ENCODE measurements around the gene CHST8.

Gene CHST8

DNA sequence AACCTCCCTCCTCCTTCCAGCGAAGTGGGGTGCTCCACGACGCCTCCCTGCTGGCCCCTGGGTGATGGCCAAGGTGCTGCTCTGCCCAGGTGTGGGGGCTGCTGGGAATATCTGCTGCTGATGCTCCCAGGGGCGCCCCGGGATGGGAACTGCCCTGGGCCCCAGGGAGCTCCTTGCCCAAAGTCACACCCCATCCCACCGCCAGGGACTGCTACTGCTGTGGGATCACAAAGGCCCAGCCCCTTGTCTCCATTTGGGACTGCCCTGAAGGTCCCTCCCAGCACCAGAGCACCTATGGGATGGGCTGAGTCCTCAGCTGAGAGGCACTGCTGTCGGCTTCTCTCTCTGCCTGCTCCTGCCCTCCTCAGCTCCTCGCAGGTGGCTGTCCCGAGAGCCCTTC is 19.0 kb downstream of the CHST8 start:
- DNase-seq (ENCODE audit: low read depth), result no peak
- no peak overlapping the region for H3K4me3 ChIP-seq (ENCODE audit: low read depth, low read length)
- in situ Hi-C loops (cut with HindIII; ENCODE audit: low sequenced_read_pairs), result no loop called here
- TF ChIP-seq, protein P1, sequence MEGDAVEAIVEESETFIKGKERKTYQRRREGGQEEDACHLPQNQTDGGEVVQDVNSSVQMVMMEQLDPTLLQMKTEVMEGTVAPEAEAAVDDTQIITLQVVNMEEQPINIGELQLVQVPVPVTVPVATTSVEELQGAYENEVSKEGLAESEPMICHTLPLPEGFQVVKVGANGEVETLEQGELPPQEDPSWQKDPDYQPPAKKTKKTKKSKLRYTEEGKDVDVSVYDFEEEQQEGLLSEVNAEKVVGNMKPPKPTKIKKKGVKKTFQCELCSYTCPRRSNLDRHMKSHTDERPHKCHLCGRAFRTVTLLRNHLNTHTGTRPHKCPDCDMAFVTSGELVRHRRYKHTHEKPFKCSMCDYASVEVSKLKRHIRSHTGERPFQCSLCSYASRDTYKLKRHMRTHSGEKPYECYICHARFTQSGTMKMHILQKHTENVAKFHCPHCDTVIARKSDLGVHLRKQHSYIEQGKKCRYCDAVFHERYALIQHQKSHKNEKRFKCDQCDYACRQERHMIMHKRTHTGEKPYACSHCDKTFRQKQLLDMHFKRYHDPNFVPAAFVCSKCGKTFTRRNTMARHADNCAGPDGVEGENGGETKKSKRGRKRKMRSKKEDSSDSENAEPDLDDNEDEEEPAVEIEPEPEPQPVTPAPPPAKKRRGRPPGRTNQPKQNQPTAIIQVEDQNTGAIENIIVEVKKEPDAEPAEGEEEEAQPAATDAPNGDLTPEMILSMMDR (IDR thresholded peaks at IDR 0.05; ENCODE audit: low read depth, low read length, missing control alignments), result no peak

DNA sequence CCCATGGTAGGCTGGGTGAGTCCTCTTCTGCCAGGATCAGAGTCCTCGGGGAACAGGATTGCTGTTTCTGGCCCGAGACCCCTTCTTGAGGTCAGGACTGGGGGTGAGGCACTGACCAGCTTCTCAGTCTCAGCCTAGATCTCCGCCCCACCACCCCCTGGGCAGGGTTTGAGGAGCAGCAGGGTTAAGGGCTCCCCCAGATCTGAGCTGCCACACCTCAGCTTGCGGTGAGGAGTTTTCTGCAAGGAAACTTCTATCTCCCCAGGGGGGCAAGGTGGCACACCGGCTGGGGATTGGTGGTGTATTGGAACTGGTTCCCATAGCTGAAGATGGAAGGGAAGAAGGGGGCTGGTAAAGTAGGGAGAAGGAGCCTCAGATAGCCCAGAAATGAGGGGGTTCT is 19.5 kb downstream of the CHST8 start:
- TF ChIP-seq, protein P1 (IDR thresholded peaks at IDR 0.05; ENCODE audit: low read depth, low read length, missing control alignments), result no peak
- H3K4me3 ChIP-seq (ENCODE audit: low read depth, low read length), result no peak overlapping the region
- in situ Hi-C loops (cut with HindIII; ENCODE audit: low sequenced_read_pairs), result no loop called here
- DNase-seq (ENCODE audit: low read depth), result no peak

DNA sequence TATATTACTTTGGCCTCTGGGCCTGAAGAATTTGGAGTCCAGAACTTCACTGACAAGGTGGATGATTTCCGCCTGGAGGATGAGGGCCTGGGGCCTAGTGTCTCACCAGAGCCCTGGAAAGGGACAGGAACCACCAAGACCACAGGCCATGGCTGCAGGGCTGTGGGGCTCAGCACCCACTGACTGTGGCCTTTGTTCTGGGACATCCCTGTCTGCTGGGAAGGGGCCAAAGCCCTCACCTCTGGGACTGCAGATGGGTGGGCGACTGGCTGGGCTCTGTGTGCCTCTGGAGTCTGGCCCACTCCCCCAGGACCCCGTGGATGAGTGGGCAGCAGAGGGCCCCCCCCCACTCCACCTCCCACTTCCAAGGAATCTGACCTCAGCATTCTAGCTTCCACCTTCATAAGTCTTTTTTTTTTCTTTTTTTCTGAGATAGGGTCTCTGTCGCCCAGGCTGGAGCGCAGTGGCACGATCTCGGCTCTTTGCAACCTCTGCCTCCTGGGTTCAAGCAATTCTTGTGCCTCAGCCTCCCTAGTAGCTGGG is 20.3 kb downstream of the CHST8 start:
- H3K4me3 ChIP-seq (ENCODE audit: low read depth, low read length), result no peak overlapping the region
- no peak for DNase-seq (ENCODE audit: low read depth)
- TF ChIP-seq, protein P1 (IDR thresholded peaks at IDR 0.05; ENCODE audit: low read depth, low read length, missing control alignments), result no peak
- in situ Hi-C loops (cut with HindIII; ENCODE audit: low sequenced_read_pairs), result no loop called here

DNA sequence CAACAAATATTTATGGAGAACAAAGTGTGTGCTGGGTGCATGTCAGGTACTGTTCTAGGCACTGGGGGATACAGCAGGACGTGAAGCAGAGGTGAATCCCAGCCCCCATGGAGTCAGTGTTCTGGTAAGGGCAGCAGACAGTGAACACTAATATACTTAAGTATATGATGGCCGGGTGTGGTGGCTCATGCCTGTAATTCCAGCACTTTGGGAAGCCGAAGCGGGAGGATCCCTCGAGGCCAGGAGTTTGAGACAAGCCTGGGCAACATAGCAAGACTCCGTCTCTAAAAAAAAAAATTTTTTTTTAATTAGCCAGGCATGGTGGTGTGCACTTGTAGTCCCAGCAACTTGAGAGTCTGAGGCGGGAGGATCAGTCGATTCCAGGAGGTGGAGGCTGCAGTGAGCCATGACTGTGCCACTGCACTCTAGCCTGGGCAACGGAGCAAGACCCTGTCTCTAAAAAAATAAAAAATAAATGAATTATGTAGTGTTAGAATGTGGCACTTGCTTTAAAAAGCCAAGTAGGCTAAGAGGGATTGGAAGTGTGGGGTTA is 22.6 kb downstream of the CHST8 start:
- DNase-seq (ENCODE audit: low read depth), result no peak
- in situ Hi-C loops (cut with HindIII; ENCODE audit: low sequenced_read_pairs), result no loop called here
- H3K4me3 ChIP-seq (ENCODE audit: low read depth, low read length), result no peak overlapping the region
- TF ChIP-seq, protein P1 (IDR thresholded peaks at IDR 0.05; ENCODE audit: low read depth, low read length, missing control alignments), result no peak

DNA sequence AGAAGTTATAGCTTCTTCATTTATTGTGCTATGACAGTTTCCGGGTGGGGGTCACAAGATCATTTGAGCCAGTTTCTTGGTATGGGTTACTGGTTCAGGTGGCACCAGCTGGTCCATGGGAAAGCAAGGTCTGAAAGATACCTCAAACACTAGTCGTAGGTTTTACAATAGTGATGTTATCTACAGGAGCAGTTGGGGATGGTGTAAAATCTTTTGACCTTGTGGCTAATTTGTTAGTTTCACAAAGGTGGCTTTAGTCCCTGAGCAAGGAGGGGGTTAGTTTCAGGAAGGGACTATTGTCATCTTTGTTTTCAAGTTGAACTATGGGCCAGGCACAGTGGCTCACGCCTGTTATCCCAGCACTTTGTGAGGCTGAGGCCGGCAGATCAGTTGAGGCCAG is 24.6 kb downstream of the CHST8 start:
- TF ChIP-seq, protein P1 (IDR thresholded peaks at IDR 0.05; ENCODE audit: low read depth, low read length, missing control alignments), result no peak
- in situ Hi-C loops (cut with HindIII; ENCODE audit: low sequenced_read_pairs), result no loop called here
- H3K4me3 ChIP-seq (ENCODE audit: low read depth, low read length), result no peak overlapping the region
- no peak for DNase-seq (ENCODE audit: low read depth)

DNA sequence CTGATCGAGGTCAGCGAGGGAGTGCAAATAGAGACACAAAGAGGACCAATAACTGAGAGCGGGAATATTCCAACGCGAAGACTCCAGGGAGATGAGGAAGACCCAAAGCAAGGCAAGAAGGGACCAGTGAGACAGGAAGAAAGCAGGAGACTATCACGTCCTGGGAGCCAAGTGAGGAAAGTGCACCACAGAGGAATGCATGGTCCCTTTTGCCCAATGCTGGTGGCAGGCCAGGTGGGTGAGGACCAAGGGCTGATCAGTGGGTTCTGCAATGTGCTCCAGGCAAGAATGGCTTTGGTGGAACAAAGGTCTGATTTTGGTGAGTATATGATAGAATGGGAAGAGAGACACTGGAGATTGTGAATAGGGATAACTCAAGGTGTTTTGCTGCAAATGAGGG is 25.4 kb downstream of the CHST8 start:
- in situ Hi-C loops (cut with HindIII; ENCODE audit: low sequenced_read_pairs), result no loop called here
- TF ChIP-seq, protein P1 (IDR thresholded peaks at IDR 0.05; ENCODE audit: low read depth, low read length, missing control alignments), result no peak
- no peak for DNase-seq (ENCODE audit: low read depth)
- H3K4me3 ChIP-seq (ENCODE audit: low read depth, low read length), result no peak overlapping the region
